B cell (primary cell): ENCODE data around the gene TNFSF8. TPM values are rescaled to one million over a fixed set of nuclear protein-coding genes. Genes with fewer than 3 reads are reported as not detected.

Experiments used
- ATAC-seq: fragments of 200-7000 bp; cut with Tn5 transposase; one replicate; pipeline ENCODE4 v1.10.0; 2021; ENCODE audit warnings: low read depth, mild to moderate bottlenecking, moderate number of reproducible peaks, moderate library complexity
- CTCF ChIA-PET: fragments of 350-600 bp; sonication (Branson Sonifier 250); formaldehyde crosslinking; loops from one replicate; lab custom pipeline; 2021; ENCODE audit warnings: antibody characterized with exemption, inconsistent platforms; lab: Charles Lee
- POLR2A ChIA-PET: fragments of 350-600 bp; sonication (Branson Sonifier 250); formaldehyde crosslinking; loops from one replicate; lab custom pipeline; 2021; ENCODE audit warnings: antibody characterized with exemption; lab: Charles Lee
- DNase-seq: peaks from one replicate; pipeline ENCODE4 v3.0.0; 2013
- H2AFZ ChIP-seq: 2 replicates; pipeline ENCODE4 v1.6.1; 2012; ENCODE audit warnings: mild to moderate bottlenecking, low read depth, low read length; ENCODE audit not compliant: insufficient read depth, poor library complexity, severe bottlenecking
- H3K27ac ChIP-seq, 2 donors: 1 replicate in 1 of 2; 2 replicates in 1 of 2; pipeline ENCODE4 v1.5.1; 2012 to 2013; ENCODE audit warnings: low read length in 2 of 2, mild to moderate bottlenecking in 2 of 2, moderate library complexity in 1 of 2
- H3K27me3 ChIP-seq, 4 experiments: fragments of 200-600 bp in 1 of 4; sonication (generic) in 1 of 4; replicated peaks in 1 of 4; 1 replicate in 2 of 4; 2 replicates in 2 of 4; pipeline versions ENCODE4 v1.6.1 to v1.7.0; 2013 to 2016; ENCODE audit warnings: low read length in 3 of 4, mild to moderate bottlenecking in 2 of 4, mixed read lengths in 1 of 4, moderate library complexity in 1 of 4; ENCODE audit not compliant: insufficient read depth in 4 of 4, control insufficient read depth in 3 of 4; ENCODE audit errors: control extremely low read depth in 1 of 4
- H3K36me3 ChIP-seq, 2 experiments: replicated peaks in 1 of 2; 1 replicate in 1 of 2; 2 replicates in 1 of 2; pipeline versions ENCODE4 v1.6.1 to v1.7.1; 2013; ENCODE audit warnings: low read length in 1 of 2; ENCODE audit not compliant: insufficient read depth in 2 of 2, control insufficient read depth in 1 of 2; ENCODE audit errors: control extremely low read depth in 1 of 2, extremely low read depth in 1 of 2
- H3K4me1 ChIP-seq, 2 donors: fragments of 200-600 bp in 1 of 2; sonication (generic) in 1 of 2; 1 replicate in 1 of 2; 2 replicates in 1 of 2; pipeline versions ENCODE4 v1.5.1 to v1.6.1; 2013 to 2017; ENCODE audit warnings: low read length in 2 of 2; ENCODE audit not compliant: control insufficient read depth in 2 of 2, insufficient read depth in 2 of 2
- H3K4me2 ChIP-seq: replicated peaks from 2 replicates; pipeline ENCODE3; 2012; ENCODE audit warnings: mild to moderate bottlenecking, low read depth, low read length; ENCODE audit not compliant: poor library complexity, severe bottlenecking
- H3K4me3 ChIP-seq, 5 experiments: fragments of 200-600 bp in 1 of 5; sonication (generic) in 1 of 5; 1 replicate in 3 of 5; 2 replicates in 2 of 5; pipeline versions ENCODE4 v1.5.1 to v1.7.0; 2011 to 2016; ENCODE audit warnings: low read length in 4 of 5, mild to moderate bottlenecking in 4 of 5, low read depth in 2 of 5, control low read depth in 1 of 5, moderate library complexity in 1 of 5; ENCODE audit not compliant: insufficient read depth in 1 of 5; ENCODE audit errors: control extremely low read depth in 1 of 5, extremely low read depth in 1 of 5
- H3K79me2 ChIP-seq: fragments of 200-600 bp; sonication (generic); one replicate; pipeline ENCODE4 v1.6.0; 2016; ENCODE audit warnings: low read length; ENCODE audit not compliant: control insufficient read depth, insufficient read depth
- H3K9ac ChIP-seq: fragments of 200-600 bp; sonication (generic); 2 replicates; pipeline ENCODE4 v1.6.1; 2017; ENCODE audit warnings: mild to moderate bottlenecking, low read length, moderate library complexity
- H3K9me3 ChIP-seq, 3 donors: one replicate each; pipeline versions ENCODE4 v1.6.1 to v1.7.1; 2013; ENCODE audit warnings: low read length in 2 of 3; ENCODE audit not compliant: control insufficient read depth in 2 of 3, insufficient read depth in 1 of 3; ENCODE audit errors: control extremely low read depth in 1 of 3
- H4K20me1 ChIP-seq: 2 replicates; pipeline ENCODE4 v1.6.0; 2012; ENCODE audit warnings: mild to moderate bottlenecking, low read length; ENCODE audit not compliant: insufficient read depth, control insufficient read depth, poor library complexity, severe bottlenecking
- H3K27ac Mint-ChIP-seq: one replicate; pipeline ENCODE4 v1.8.0; 2021; ENCODE audit warnings: mixed read lengths
- H3K27me3 Mint-ChIP-seq: one replicate; pipeline ENCODE4 v1.8.0; 2021; ENCODE audit warnings: mixed read lengths
- H3K4me1 Mint-ChIP-seq: one replicate; pipeline ENCODE4 v1.8.0; 2021; ENCODE audit warnings: mixed read lengths
- H3K4me3 Mint-ChIP-seq: one replicate; pipeline ENCODE4 v1.8.0; 2021; ENCODE audit warnings: mixed read lengths
- H3K9me3 Mint-ChIP-seq: one replicate; pipeline ENCODE4 v1.8.0; 2022; ENCODE audit warnings: mixed read lengths; ENCODE audit not compliant: insufficient read depth
- EZH2 ChIP-seq: IDR thresholded peaks from 2 replicates; pipeline ENCODE4 v1.6.1; 2012; ENCODE audit warnings: borderline replicate concordance, low read depth, mild to moderate bottlenecking, moderate library complexity, low read length; ENCODE audit not compliant: insufficient read depth, poor library complexity, severe bottlenecking
- WGBS: methylation state at CpG from one replicate; pipeline ENCODE4 v1.1.5; 2013; ENCODE audit warnings: missing lambda C conversion rate; ENCODE audit not compliant: insufficient coverage; 5-methylcytosine and 5-hydroxymethylcytosine counted together
- intact Hi-C: fragments of 100-400 bp; cut with micrococcal nuclease; formaldehyde crosslinking; loops from one replicate; pipeline ENCODE4 v1.10.0; 2022
- polyA plus RNA-seq: library from polyadenylated mRNA; depleted of rRNA; stranded (reverse); fragments of >200 nt; gene quantifications from 2 replicates; pipeline ENCODE4 v1.2.3, GENCODE V29; 2012
- total RNA-seq, 2 donors: library from RNA; stranded (reverse); fragments of 120-200 nt in 1 of 2; gene quantifications; 1 replicate in 1 of 2; 2 replicates in 1 of 2; pipeline versions ENCODE4 v1.2.3 to v1.2.4, GENCODE V29; 2013 to 2022
- TF ChIP-seq, protein P1 (sequence below): fragments of 200-600 bp; IDR thresholded peaks from one replicate; pipeline ENCODE4 v1.8.0; 2022; ENCODE audit warnings: antibody characterized with exemption, mild to moderate bottlenecking

TNFSF8 gene
- total and polyA plus RNA-seq, 2 donors (not counting 1 experiment from before 2014, with no cell fraction given): 1.6 to 2.6 TPM

DNA sequence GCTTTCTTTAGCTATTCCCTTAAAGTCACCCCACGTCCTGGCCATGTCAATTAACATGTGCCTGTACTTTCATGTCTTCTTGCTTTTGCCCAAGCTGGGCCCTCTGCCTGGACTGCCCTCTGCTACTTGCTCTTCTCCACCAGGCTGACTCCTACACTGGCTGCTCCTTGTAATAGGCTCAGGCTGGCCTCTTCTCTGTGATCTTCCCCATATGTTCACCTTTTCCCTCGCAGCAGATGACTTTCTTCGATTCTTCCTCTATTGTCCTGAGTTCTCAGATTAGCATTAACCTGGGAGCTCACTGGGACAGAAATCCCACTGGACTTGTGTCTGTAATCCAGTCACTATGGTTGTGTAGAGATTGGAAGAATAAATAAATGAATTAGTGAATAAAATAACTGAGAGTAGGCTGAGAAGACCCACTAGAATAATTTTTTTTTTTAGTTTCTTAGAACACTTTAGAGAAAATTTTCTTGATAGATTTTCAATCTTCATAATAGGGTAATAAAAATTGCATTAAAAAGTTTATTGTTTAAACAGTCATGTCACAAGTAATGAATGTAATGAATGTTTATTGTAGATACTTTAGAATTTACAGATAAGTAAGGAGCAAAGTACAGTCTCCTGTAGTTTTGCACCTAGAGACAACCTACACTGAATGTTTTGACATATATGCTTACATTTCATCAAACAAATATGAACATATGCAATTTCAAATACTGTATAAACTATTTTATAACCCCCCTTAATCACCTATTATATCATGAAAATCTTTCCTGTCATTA is 77.1 kb downstream of the TNFSF8 start:
- Histone ChIP-seq H3K27me3 (peaks cover 0 to 2% (median 0%) of the 10 kb centered on the region in 4 experiments), H2AFZ (no peak overlapping the region), H3K4me2 (no peak overlapping the region), H4K20me1 (no peaks in the 10 kb centered on the region), H3K9ac (no peak overlapping the region), H3K79me2 (no peaks in the 10 kb centered on the region), H3K4me3 (no peak overlapping the region), H3K9me3 (peaks cover 0 to 1% (median 0%) of the 10 kb centered on the region in 3 donors), H3K4me1 (no peaks in the 10 kb centered on the region), H3K27ac (no peak overlapping the region), H3K36me3 (no peaks in the 10 kb centered on the region)
- CTCF ChIA-PET: no interaction called here
- intact Hi-C loops: no loop called here
- Mint-ChIP-seq H3K9me3 (no peaks in the 10 kb centered on the region), H3K27ac (no peak overlapping the region), H3K27me3 (peaks cover 6% of the 10 kb centered on the region), H3K4me1 (no peaks in the 10 kb centered on the region), H3K4me3 (no peak overlapping the region)
- no peak for ATAC-seq
- POLR2A ChIA-PET: no interaction called here
- WGBS: 94% methylated on average over 3 of the region's 3 CpGs
- no peak for DNase-seq
- TF ChIP-seq EZH2: no peak
- TF ChIP-seq, protein P1, sequence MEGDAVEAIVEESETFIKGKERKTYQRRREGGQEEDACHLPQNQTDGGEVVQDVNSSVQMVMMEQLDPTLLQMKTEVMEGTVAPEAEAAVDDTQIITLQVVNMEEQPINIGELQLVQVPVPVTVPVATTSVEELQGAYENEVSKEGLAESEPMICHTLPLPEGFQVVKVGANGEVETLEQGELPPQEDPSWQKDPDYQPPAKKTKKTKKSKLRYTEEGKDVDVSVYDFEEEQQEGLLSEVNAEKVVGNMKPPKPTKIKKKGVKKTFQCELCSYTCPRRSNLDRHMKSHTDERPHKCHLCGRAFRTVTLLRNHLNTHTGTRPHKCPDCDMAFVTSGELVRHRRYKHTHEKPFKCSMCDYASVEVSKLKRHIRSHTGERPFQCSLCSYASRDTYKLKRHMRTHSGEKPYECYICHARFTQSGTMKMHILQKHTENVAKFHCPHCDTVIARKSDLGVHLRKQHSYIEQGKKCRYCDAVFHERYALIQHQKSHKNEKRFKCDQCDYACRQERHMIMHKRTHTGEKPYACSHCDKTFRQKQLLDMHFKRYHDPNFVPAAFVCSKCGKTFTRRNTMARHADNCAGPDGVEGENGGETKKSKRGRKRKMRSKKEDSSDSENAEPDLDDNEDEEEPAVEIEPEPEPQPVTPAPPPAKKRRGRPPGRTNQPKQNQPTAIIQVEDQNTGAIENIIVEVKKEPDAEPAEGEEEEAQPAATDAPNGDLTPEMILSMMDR: no peak

DNA sequence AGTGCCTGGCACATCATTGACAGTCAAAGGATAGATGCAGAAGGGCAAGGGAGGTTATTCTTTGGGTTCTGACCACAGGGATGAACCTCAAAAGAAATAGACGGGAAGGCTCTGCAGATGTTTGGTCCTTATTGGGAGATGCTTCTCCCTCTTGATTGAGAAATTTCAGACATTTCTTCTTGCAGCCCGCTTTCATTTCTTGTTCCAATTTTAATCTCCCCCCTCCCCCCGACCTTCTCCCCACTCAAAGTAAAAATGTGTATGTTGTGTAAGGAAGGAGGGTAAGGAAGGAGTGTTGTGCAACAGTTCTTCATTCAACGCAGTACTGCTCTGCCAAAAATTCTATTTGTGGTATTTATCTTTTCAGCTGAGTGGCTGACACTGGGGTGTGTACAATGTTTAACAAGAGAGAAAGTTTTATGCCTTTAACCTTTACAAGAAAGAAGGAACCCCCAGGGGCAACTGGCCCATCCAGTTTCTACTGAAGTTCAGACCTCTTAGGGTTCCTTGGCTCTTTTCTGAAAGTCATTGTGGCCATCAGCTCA is 78.3 kb downstream of the TNFSF8 start:
- WGBS: 0% methylated on average over 1 of the region's 4 CpGs
- Histone ChIP-seq H2AFZ (no peak overlapping the region), H3K4me2 (no peak overlapping the region), H3K27ac (no peak overlapping the region), H3K4me3 (no peak overlapping the region), H3K79me2 (no peaks in the 10 kb centered on the region), H3K4me1 (no peaks in the 10 kb centered on the region), H3K9me3 (no peaks in the 10 kb centered on the region), H4K20me1 (no peaks in the 10 kb centered on the region), H3K9ac (no peak overlapping the region), H3K36me3 (no peaks in the 10 kb centered on the region), H3K27me3 (peaks cover 0 to 2% (median 0%) of the 10 kb centered on the region in 4 experiments)
- intact Hi-C loops: no loop called here
- no peaks in the 10 kb centered on the region for H3K4me1 Mint-ChIP-seq
- H3K4me3 Mint-ChIP-seq: no peak overlapping the region
- ChIA-PET CTCF (no interaction called here), POLR2A (no interaction called here)
- H3K27me3 Mint-ChIP-seq: peaks cover 6% of the 10 kb centered on the region
- ATAC-seq (no peak), DNase-seq (no peak)
- H3K9me3 Mint-ChIP-seq: no peaks in the 10 kb centered on the region
- no peak for TF ChIP-seq EZH2
- TF ChIP-seq, protein P1: no peak
- H3K27ac Mint-ChIP-seq: no peak overlapping the region
